ENCODE data around the gene TTC7B.

The TTC7B gene

GRCh38 chr14:90564496-90564895 is 251.7 kb downstream of the TTC7B start:
- no peak for TF ChIP-seq ZNF274 (IDR thresholded peaks at IDR 0.05; ENCODE audit: low read depth, low read length)

GRCh38 chr14:90562652-90563051 is 253.6 kb downstream of the TTC7B start:
- TF ChIP-seq ZNF274 (IDR thresholded peaks at IDR 0.05; ENCODE audit: low read depth, low read length): no peak
- H3K4me3 ChIP-seq (ENCODE audit: low read length): no peak overlapping the region

More at GRCh38 chr14:90564496-90564895, 251.7 kb downstream of the TTC7B start:
- no peak overlapping the region for H3K4me3 ChIP-seq (ENCODE audit: low read length)

GRCh38 chr14:90561920-90562319 is 254.3 kb downstream of the TTC7B start:
- H3K4me3 ChIP-seq (ENCODE audit: low read length): no peak overlapping the region
- TF ChIP-seq ZNF274 (IDR thresholded peaks at IDR 0.05; ENCODE audit: low read depth, low read length): no peak

GRCh38 chr14:90560991-90561390 is 255.2 kb downstream of the TTC7B start:
- H3K4me3 ChIP-seq (ENCODE audit: low read length): no peak overlapping the region
- no peak for TF ChIP-seq ZNF274 (IDR thresholded peaks at IDR 0.05; ENCODE audit: low read depth, low read length)

- no peak for TF ChIP-seq ZNF274 (IDR thresholded peaks at IDR 0.05; ENCODE audit: low read depth, low read length)
- H3K4me3 ChIP-seq (ENCODE audit: low read length): no peak overlapping the region
Measured at GRCh38 chr14:90560558-90560957, 255.7 kb downstream of the TTC7B start.

- no peak for TF ChIP-seq ZNF274 (IDR thresholded peaks at IDR 0.05; ENCODE audit: low read depth, low read length)
Measured at GRCh38 chr14:90559811-90560492, 256.3 kb downstream of the TTC7B start.

GRCh38 chr14:90558983-90559590 is 257.1 kb downstream of the TTC7B start:
- TF ChIP-seq ZNF274 (IDR thresholded peaks at IDR 0.05; ENCODE audit: low read depth, low read length): no peak
- H3K4me3 ChIP-seq (ENCODE audit: low read length): no peak overlapping the region

More at GRCh38 chr14:90559811-90560492, 256.3 kb downstream of the TTC7B start:
- no peak overlapping the region for H3K4me3 ChIP-seq (ENCODE audit: low read length)

- H3K4me3 ChIP-seq (ENCODE audit: low read length): no peak overlapping the region
- no peak for TF ChIP-seq ZNF274 (IDR thresholded peaks at IDR 0.05; ENCODE audit: low read depth, low read length)
Measured at GRCh38 chr14:90558041-90558982, 257.9 kb downstream of the TTC7B start.

GRCh38 chr14:90557516-90557915 is 258.7 kb downstream of the TTC7B start:
- TF ChIP-seq ZNF274 (IDR thresholded peaks at IDR 0.05; ENCODE audit: low read depth, low read length): no peak

GRCh38 chr14:90556666-90557450 is 259.4 kb downstream of the TTC7B start:
- TF ChIP-seq ZNF274 (IDR thresholded peaks at IDR 0.05; ENCODE audit: low read depth, low read length): no peak

More at GRCh38 chr14:90557516-90557915, 258.7 kb downstream of the TTC7B start:
- H3K4me3 ChIP-seq (ENCODE audit: low read length): no peak overlapping the region

GRCh38 chr14:90556012-90556477 is 260.2 kb downstream of the TTC7B start:
- no peak overlapping the region for H3K4me3 ChIP-seq (ENCODE audit: low read length)
- no peak for TF ChIP-seq ZNF274 (IDR thresholded peaks at IDR 0.05; ENCODE audit: low read depth, low read length)

More at GRCh38 chr14:90556666-90557450, 259.4 kb downstream of the TTC7B start:
- no peak overlapping the region for H3K4me3 ChIP-seq (ENCODE audit: low read length)

GRCh38 chr14:90555126-90556011 is 260.9 kb downstream of the TTC7B start:
- no peak overlapping the region for H3K4me3 ChIP-seq (ENCODE audit: low read length)
- TF ChIP-seq ZNF274 (IDR thresholded peaks at IDR 0.05; ENCODE audit: low read depth, low read length): no peak

- TF ChIP-seq ZNF274 (IDR thresholded peaks at IDR 0.05; ENCODE audit: low read depth, low read length): no peak
- no peak overlapping the region for H3K4me3 ChIP-seq (ENCODE audit: low read length)
Measured at GRCh38 chr14:90554341-90554740, 261.9 kb downstream of the TTC7B start.

Measured in GM08714 (cell line).